Naive thymus-derived CD8-positive, alpha-beta T cell (primary cell): ENCODE data around the gene SERBP1. TPM values are rescaled to one million over a fixed set of nuclear protein-coding genes. Genes with fewer than 3 reads are reported as not detected.
"Not testable (repeated sequence)": the region's sequence is repeated elsewhere in the genome, so short reads cannot be mapped to it uniquely, and the experiment has no call there.

Experiments used
- ATAC-seq, 2 donors: fragments of 150-1000 bp; cut with Tn5 transposase in 1 of 2; sonication (Bioruptor Pico), chemical (Tn5 transposase) in 1 of 2; 1 replicate in 1 of 2; 2 replicates in 1 of 2; pipeline ENCODE4 v1.10.0; 2021; ENCODE audit warnings: mild to moderate bottlenecking in 2 of 2, moderate library complexity in 2 of 2
- POLR2A ChIA-PET: fragments of 350-600 bp; sonication (Branson Sonifier 250); formaldehyde crosslinking; loops from one replicate; lab custom pipeline; 2021; ENCODE audit warnings: antibody characterized with exemption; lab: Charles Lee
- DNase-seq, 10 donors: peaks; one replicate each; pipeline versions ENCODE4 v3.0.0 to v3.0.0-alpha.2; 2020 to 2022
- H3K27ac Mint-ChIP-seq, 10 donors: one replicate each; pipeline ENCODE4 v1.8.0; 2020 to 2022; ENCODE audit warnings: mild to moderate bottlenecking in 10 of 10, mixed read lengths in 10 of 10, moderate library complexity in 4 of 10, inconsistent platforms in 1 of 10
- H3K27me3 Mint-ChIP-seq, 5 donors: one replicate each; pipeline ENCODE4 v1.8.0; 2021 to 2022; ENCODE audit warnings: mixed read lengths in 5 of 5
- H3K36me3 Mint-ChIP-seq, 3 donors: one replicate each; pipeline ENCODE4 v1.8.0; 2020 to 2022; ENCODE audit warnings: mixed read lengths in 3 of 3, mild to moderate bottlenecking in 2 of 3, inconsistent platforms in 1 of 3
- H3K4me1 Mint-ChIP-seq, 4 donors: one replicate each; pipeline ENCODE4 v1.8.0; 2021 to 2022; ENCODE audit warnings: mixed read lengths in 4 of 4
- H3K4me3 Mint-ChIP-seq, 10 donors: one replicate each; pipeline ENCODE4 v1.8.0; 2020 to 2022; ENCODE audit warnings: mild to moderate bottlenecking in 10 of 10, mixed read lengths in 10 of 10, moderate library complexity in 6 of 10, inconsistent platforms in 1 of 10
- H3K9me3 Mint-ChIP-seq, 9 donors: one replicate each; pipeline ENCODE4 v1.8.0; 2020 to 2022; ENCODE audit warnings: mixed read lengths in 9 of 9, mild to moderate bottlenecking in 3 of 9, inconsistent platforms in 1 of 9, moderate library complexity in 1 of 9
- polyA plus RNA-seq, 3 donors: library from polyadenylated mRNA; unstranded; fragments of 300-500 nt; fragmentation: Illumina TruSeq; gene quantifications; one replicate each; pipeline ENCODE4 v1.2.3, GENCODE V29; 2021
- total RNA-seq, 8 experiments: library from RNA in 2 of 8; stranded (reverse) in 2 of 8; gene quantifications; one replicate each; pipeline ENCODE4 v1.2.3 and lab custom pipeline; 2021 to 2026

Gene SERBP1
- total and polyA plus RNA-seq, 5 experiments from 2014 or later: 130 to 180 (median 156) TPM

GRCh38 chr1:67420835-67421492 lies 9.2 kb downstream of the SERBP1 start:
- POLR2A ChIA-PET: interaction anchor here (1.3 kb wide), 1 partner anchor 8 kb away, joined by 4 read pairs; the partner anchor contains the start of gene SERBP1
- DNase-seq (no peak), ATAC-seq (no peak)
- no peaks in the 10 kb centered on the region for H3K27me3 Mint-ChIP-seq
- H3K4me1 Mint-ChIP-seq: peaks cover 22 to 72% (median 59%) of the 10 kb centered on the region in 4 donors
- no peaks in the 10 kb centered on the region for H3K9me3 Mint-ChIP-seq
- H3K4me3 Mint-ChIP-seq: no peak overlapping the region
- peaks cover 0 to 98% (median 31%) of the 10 kb centered on the region in 3 donors for H3K36me3 Mint-ChIP-seq
- H3K27ac Mint-ChIP-seq: peak overlapping the region in 7 of 10 donors; percentile 15 to 69 (median 60)

- peaks cover 22 to 74% (median 50%) of the 10 kb centered on the region in 4 donors for H3K4me1 Mint-ChIP-seq
- POLR2A ChIA-PET: interaction anchor here (1.5 kb wide), 1 partner anchor 11 kb away, joined by 6 read pairs; the partner anchor contains the start of gene SERBP1
- H3K9me3 Mint-ChIP-seq: no peaks in the 10 kb centered on the region
- H3K4me3 Mint-ChIP-seq: peak overlapping the region in 3 of 10 donors; percentile 21 to 36 (median 28)
- no peaks in the 10 kb centered on the region for H3K27me3 Mint-ChIP-seq
- DNase-seq (no peak), ATAC-seq (no peak)
- peak overlapping the region in 9 of 10 donors; percentile 17 to 64 (median 57) for H3K27ac Mint-ChIP-seq
- peaks cover 0 to 98% (median 32%) of the 10 kb centered on the region in 3 donors for H3K36me3 Mint-ChIP-seq
Measured at GRCh38 chr1:67418839-67419586, 11.2 kb downstream of the SERBP1 start.

- DNase-seq, H3K27me3 Mint-ChIP-seq, H3K9me3 Mint-ChIP-seq, POLR2A ChIA-PET, ATAC-seq: not testable (repeated sequence)
- Mint-ChIP-seq H3K4me1 (peaks cover 22 to 68% (median 48%) of the 10 kb centered on the region in 4 donors), H3K4me3 (peak overlapping the region in 1 of 10 donors; percentile 14), H3K27ac (peak overlapping the region in 4 of 10 donors; percentile 17 to 63 (median 34)), H3K36me3 (peaks cover 0 to 98% (median 29%) of the 10 kb centered on the region in 3 donors)
Measured at GRCh38 chr1:67417733-67418132, 12.5 kb downstream of the SERBP1 start.

GRCh38 chr1:67415041-67415440 lies 15.2 kb downstream of the SERBP1 start:
- no peak overlapping the region for H3K4me3 Mint-ChIP-seq
- peaks cover 0 to 95% (median 27%) of the 10 kb centered on the region in 3 donors for H3K36me3 Mint-ChIP-seq
- H3K27me3 Mint-ChIP-seq: no peaks in the 10 kb centered on the region
- peak overlapping the region in 6 of 10 donors; percentile 3 to 57 (median 24) for H3K27ac Mint-ChIP-seq
- no peaks in the 10 kb centered on the region for H3K9me3 Mint-ChIP-seq
- POLR2A ChIA-PET: no interaction called here
- ATAC-seq (no peak), DNase-seq (no peak)
- peaks cover 17 to 48% (median 33%) of the 10 kb centered on the region in 4 donors for H3K4me1 Mint-ChIP-seq

GRCh38 chr1:67414574-67414973 lies 15.6 kb downstream of the SERBP1 start:
- peaks cover 15 to 44% (median 30%) of the 10 kb centered on the region in 4 donors for H3K4me1 Mint-ChIP-seq
- POLR2A ChIA-PET: no interaction called here
- peaks cover 0 to 95% (median 25%) of the 10 kb centered on the region in 3 donors for H3K36me3 Mint-ChIP-seq
- no peak overlapping the region for H3K4me3 Mint-ChIP-seq
- peak overlapping the region in 6 of 10 donors; percentile 2 to 68 (median 56) for H3K27ac Mint-ChIP-seq
- no peak for DNase-seq
- ATAC-seq: no peak
- no peaks in the 10 kb centered on the region for H3K27me3 Mint-ChIP-seq
- no peaks in the 10 kb centered on the region for H3K9me3 Mint-ChIP-seq

- H3K27me3 Mint-ChIP-seq, ATAC-seq, DNase-seq, H3K4me3 Mint-ChIP-seq, H3K9me3 Mint-ChIP-seq, POLR2A ChIA-PET: not testable (repeated sequence)
- peak overlapping the region in 2 of 10 donors; percentile 6 to 27 for H3K27ac Mint-ChIP-seq
- H3K4me1 Mint-ChIP-seq: peaks cover 11 to 38% (median 23%) of the 10 kb centered on the region in 4 donors
- peaks cover 0 to 84% (median 24%) of the 10 kb centered on the region in 3 donors for H3K36me3 Mint-ChIP-seq
Measured at GRCh38 chr1:67413101-67413500, 17.1 kb downstream of the SERBP1 start.

GRCh38 chr1:67408148-67408547 lies 22.1 kb downstream of the SERBP1 start:
- Mint-ChIP-seq H3K27ac (peak overlapping the region in 7 of 10 donors; percentile 4 to 61 (median 44)), H3K36me3 (peaks cover 0 to 36% (median 6%) of the 10 kb centered on the region in 3 donors), H3K4me1 (peaks cover 4 to 9% (median 8%) of the 10 kb centered on the region in 4 donors), H3K9me3 (no peaks in the 10 kb centered on the region), H3K4me3 (no peak overlapping the region), H3K27me3 (no peaks in the 10 kb centered on the region)
- ATAC-seq: no peak
- POLR2A ChIA-PET: no interaction called here
- DNase-seq: no peak

- POLR2A ChIA-PET: no interaction called here
- peak overlapping the region in 2 of 10 donors; percentile 3 to 60 for H3K27ac Mint-ChIP-seq
- DNase-seq: no peak
- no peak overlapping the region for H3K4me3 Mint-ChIP-seq
- ATAC-seq: no peak
- no peaks in the 10 kb centered on the region for H3K27me3 Mint-ChIP-seq
- peaks cover 4 to 9% (median 7%) of the 10 kb centered on the region in 4 donors for H3K4me1 Mint-ChIP-seq
- H3K9me3 Mint-ChIP-seq: no peaks in the 10 kb centered on the region
- H3K36me3 Mint-ChIP-seq: peaks cover 0 to 31% (median 6%) of the 10 kb centered on the region in 3 donors
Measured at GRCh38 chr1:67407498-67407897, 22.7 kb downstream of the SERBP1 start.

- POLR2A ChIA-PET: no interaction called here
- H3K4me3 Mint-ChIP-seq: no peak overlapping the region
- peaks cover 4 to 9% (median 7%) of the 10 kb centered on the region in 4 donors for H3K4me1 Mint-ChIP-seq
- H3K9me3 Mint-ChIP-seq: no peaks in the 10 kb centered on the region
- no peaks in the 10 kb centered on the region for H3K27me3 Mint-ChIP-seq
- no peak for DNase-seq
- ATAC-seq: no peak
- H3K36me3 Mint-ChIP-seq: peaks cover 0 to 14% (median 3%) of the 10 kb centered on the region in 3 donors
- H3K27ac Mint-ChIP-seq: peak overlapping the region in 8 of 10 donors; percentile 19 to 79 (median 66)
Measured at GRCh38 chr1:67405473-67406245, 24.5 kb downstream of the SERBP1 start.

- Mint-ChIP-seq H3K36me3 (no peaks in the 10 kb centered on the region), H3K27me3 (no peaks in the 10 kb centered on the region), H3K9me3 (no peaks in the 10 kb centered on the region), H3K4me1 (peaks cover 0 to 4% (median 2%) of the 10 kb centered on the region in 4 donors), H3K4me3 (no peak overlapping the region), H3K27ac (peak overlapping the region in 4 of 10 donors; percentile 28 to 57 (median 43))
- POLR2A ChIA-PET: no interaction called here
- DNase-seq (no peak), ATAC-seq (no peak)
Measured at GRCh38 chr1:67404212-67404620, 26.0 kb downstream of the SERBP1 start.

GRCh38 chr1:67401443-67401842 lies 28.8 kb downstream of the SERBP1 start:
- H3K4me3 Mint-ChIP-seq: no peak overlapping the region
- peaks cover 0 to 6% (median 2%) of the 10 kb centered on the region in 4 donors for H3K4me1 Mint-ChIP-seq
- H3K9me3 Mint-ChIP-seq: no peaks in the 10 kb centered on the region
- H3K36me3 Mint-ChIP-seq: peaks cover 0 to 5% (median 0%) of the 10 kb centered on the region in 3 donors
- H3K27me3 Mint-ChIP-seq: no peaks in the 10 kb centered on the region
- H3K27ac Mint-ChIP-seq: no peak overlapping the region
- POLR2A ChIA-PET: no interaction called here
- ATAC-seq (no peak), DNase-seq (no peak)
